HUES6 (cell line): ENCODE measurements around the gene ZDHHC14.

Experiments
- H3K27ac ChIP-seq: 2 replicates; pipeline ENCODE4 v1.7.0; 2013; ENCODE audit warnings: low read depth, mild to moderate bottlenecking, low read length, inconsistent platforms
- H3K27me3 ChIP-seq: 2 replicates; pipeline ENCODE4 v1.6.1; 2013; ENCODE audit warnings: low read length; ENCODE audit not compliant: control insufficient read depth, insufficient read depth
- H3K36me3 ChIP-seq: 2 replicates; pipeline ENCODE4 v1.6.1; 2013; ENCODE audit warnings: low read length; ENCODE audit not compliant: control insufficient read depth, insufficient read depth
- H3K4me1 ChIP-seq: 2 replicates; pipeline ENCODE4 v1.6.1; 2013; ENCODE audit warnings: low read length; ENCODE audit not compliant: control insufficient read depth, insufficient read depth
- H3K4me3 ChIP-seq: 2 replicates; pipeline ENCODE4 v1.5.1; 2013; ENCODE audit warnings: low read depth, low read length
- H3K9ac ChIP-seq: one replicate; pipeline ENCODE4 v1.6.1; 2013; ENCODE audit warnings: mild to moderate bottlenecking, low read length
- H3K9me3 ChIP-seq: 2 replicates; pipeline ENCODE4 v1.6.1; 2013; ENCODE audit warnings: low read depth, low read length; ENCODE audit not compliant: control insufficient read depth, insufficient read depth

Gene ZDHHC14

DNA sequence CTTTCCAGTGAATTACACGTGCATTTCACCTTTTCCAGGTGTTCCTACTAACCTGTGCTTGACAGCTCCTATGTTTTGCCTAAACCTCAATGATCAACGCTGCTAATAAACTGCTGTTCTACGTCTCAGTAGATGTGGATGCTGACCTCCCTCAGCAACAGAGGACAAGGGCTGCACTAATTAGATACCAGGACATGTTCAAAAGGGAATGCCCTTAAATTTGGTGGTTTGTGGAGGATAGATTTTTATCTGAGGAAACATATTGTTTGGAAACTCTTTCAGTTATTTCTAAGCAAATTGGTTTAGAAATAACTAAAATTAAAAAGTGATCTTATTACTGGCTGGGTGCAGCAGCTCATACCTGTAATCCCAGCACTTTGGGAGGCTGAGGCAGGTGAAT is 19.1 kb upstream of the ZDHHC14 start:
- Histone ChIP-seq H3K4me1 (no peaks in the 10 kb centered on the region), H3K9me3 (no peaks in the 10 kb centered on the region), H3K9ac (no peak overlapping the region), H3K36me3 (no peaks in the 10 kb centered on the region), H3K4me3 (no peak overlapping the region), H3K27me3 (no peaks in the 10 kb centered on the region), H3K27ac (no peak overlapping the region)

GRCh38 chr6:157364705-157365104 is 16.3 kb upstream of the ZDHHC14 start:
- H3K27me3 ChIP-seq = no peaks in the 10 kb centered on the region
- H3K36me3 ChIP-seq = no peaks in the 10 kb centered on the region
- H3K4me3 ChIP-seq = no peak overlapping the region
- H3K9ac ChIP-seq = no peak overlapping the region
- no peaks in the 10 kb centered on the region; the same call in 1 of the 2 replicates for H3K4me1 ChIP-seq
- no peaks in the 10 kb centered on the region for H3K9me3 ChIP-seq
- H3K27ac ChIP-seq = no peak overlapping the region

- Histone ChIP-seq H3K9me3 (no peaks in the 10 kb centered on the region), H3K27ac (no peak overlapping the region), H3K9ac (no peak overlapping the region), H3K27me3 (no peaks in the 10 kb centered on the region), H3K36me3 (no peaks in the 10 kb centered on the region), H3K4me1 (no peaks in the 10 kb centered on the region; the same call in 1 of the 2 replicates), H3K4me3 (no peak overlapping the region)
These were observed 14.3 kb upstream of the ZDHHC14 start for GRCh38 chr6:157366648-157367047.

DNA sequence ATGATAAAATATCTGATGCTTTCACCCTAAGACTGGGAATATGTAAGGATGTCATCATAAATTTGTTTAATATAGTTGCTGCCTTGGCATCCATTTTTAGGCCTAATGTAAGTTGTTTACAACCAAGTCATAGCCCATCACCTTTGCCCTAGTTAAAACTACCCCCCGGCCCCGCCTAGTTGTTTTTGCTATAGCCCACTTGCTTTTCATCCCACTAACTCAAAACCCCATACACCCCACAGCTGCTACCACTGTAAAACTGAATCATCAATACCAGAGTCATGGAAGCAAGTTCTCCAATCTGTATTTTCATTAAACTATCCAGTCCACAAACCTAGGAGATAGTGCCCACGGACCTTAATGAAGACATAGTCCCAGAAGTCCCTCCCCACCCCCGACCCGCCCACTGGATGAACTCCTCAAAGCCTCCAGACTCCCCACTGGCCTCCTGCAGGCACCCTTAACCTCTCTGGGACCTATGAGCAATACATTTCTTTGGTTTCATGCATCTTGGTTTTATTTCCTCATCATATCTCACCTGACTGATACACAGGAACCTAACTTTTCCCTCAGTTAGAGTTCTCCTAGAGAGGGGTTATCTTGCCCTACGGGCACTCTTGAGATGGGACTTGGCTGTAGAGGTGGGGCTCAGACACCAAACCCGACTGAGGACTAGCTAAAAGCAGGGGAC is 12.5 kb upstream of the ZDHHC14 start:
- Histone ChIP-seq H3K4me1 (no peaks in the 10 kb centered on the region; the same call in 1 of the 2 replicates), H3K36me3 (no peaks in the 10 kb centered on the region), H3K27me3 (no peaks in the 10 kb centered on the region), H3K9me3 (no peaks in the 10 kb centered on the region), H3K27ac (no peak overlapping the region), H3K4me3 (no peak overlapping the region), H3K9ac (no peak overlapping the region)

DNA sequence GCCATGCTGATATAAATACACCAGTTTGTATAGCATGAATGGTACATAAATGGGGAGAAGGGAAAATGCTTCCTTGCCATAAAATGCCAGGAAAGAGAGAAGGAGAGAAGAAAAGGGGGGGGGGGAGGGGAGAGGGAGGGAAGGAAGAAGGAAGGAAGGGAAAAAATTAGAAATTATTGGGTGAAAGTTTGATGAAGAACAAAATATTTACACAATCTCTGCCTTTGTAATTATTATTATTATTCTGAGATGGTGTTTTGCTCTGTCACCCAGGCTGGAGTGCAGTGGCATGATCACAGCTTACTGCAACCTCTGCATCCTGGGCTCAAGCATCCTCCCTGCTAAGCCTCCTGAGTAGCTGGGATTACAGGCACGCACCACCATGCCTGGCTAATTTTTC is 10.2 kb upstream of the ZDHHC14 start:
- H3K4me1 ChIP-seq = peaks cover 9% of the 10 kb centered on the region; the same call in 1 of the 2 replicates
- H3K27me3 ChIP-seq = no peaks in the 10 kb centered on the region
- no peak overlapping the region for H3K27ac ChIP-seq

GRCh38 chr6:157372501-157373280 is 8.3 kb upstream of the ZDHHC14 start:
- no peak overlapping the region for H3K27ac ChIP-seq
- H3K9ac ChIP-seq = no peak overlapping the region
- peaks cover 5% of the 10 kb centered on the region; the same call in 1 of the 2 replicates for H3K27me3 ChIP-seq
- no peaks in the 10 kb centered on the region for H3K9me3 ChIP-seq
- no peaks in the 10 kb centered on the region for H3K36me3 ChIP-seq
- H3K4me1 ChIP-seq = peaks cover 9% of the 10 kb centered on the region; the same call in 1 of the 2 replicates
- no peak overlapping the region for H3K4me3 ChIP-seq

More for the DNA sequence above, 10.2 kb upstream of the ZDHHC14 start:
- H3K36me3 ChIP-seq = no peaks in the 10 kb centered on the region
- H3K4me3 ChIP-seq = no peak overlapping the region
- H3K9ac ChIP-seq = no peak overlapping the region
- no peaks in the 10 kb centered on the region for H3K9me3 ChIP-seq

- no peak overlapping the region for H3K4me3 ChIP-seq
- no peaks in the 10 kb centered on the region for H3K9me3 ChIP-seq
- no peak overlapping the region for H3K27ac ChIP-seq
- H3K9ac ChIP-seq = no peak overlapping the region
- no peaks in the 10 kb centered on the region for H3K36me3 ChIP-seq
- peaks cover 9% of the 10 kb centered on the region; the same call in 1 of the 2 replicates for H3K4me1 ChIP-seq
- peaks cover 5% of the 10 kb centered on the region; the same call in 1 of the 2 replicates for H3K27me3 ChIP-seq
These were observed 6.0 kb upstream of the ZDHHC14 start for GRCh38 chr6:157374889-157375443.

DNA sequence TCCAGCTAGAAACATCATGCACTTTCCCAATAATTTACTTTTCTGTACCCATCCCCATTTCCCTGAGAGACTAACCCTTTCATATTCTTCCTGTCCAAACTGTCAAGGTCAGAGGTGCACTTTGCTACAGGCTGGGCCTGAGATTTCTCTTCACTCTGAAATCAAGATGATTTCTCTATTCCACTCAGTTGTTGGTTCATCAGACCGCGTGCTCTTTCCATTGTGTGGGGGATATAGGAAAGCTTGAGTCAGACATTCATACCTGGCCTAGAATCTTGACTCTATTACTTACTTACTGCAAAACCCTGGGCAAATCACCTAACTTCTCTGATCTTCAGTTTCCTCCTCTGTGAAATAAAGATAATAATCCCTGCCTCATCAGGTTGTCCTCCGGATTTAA is 4.7 kb upstream of the ZDHHC14 start:
- H3K27me3 ChIP-seq = peaks cover 5% of the 10 kb centered on the region; the same call in 1 of the 2 replicates

DNA sequence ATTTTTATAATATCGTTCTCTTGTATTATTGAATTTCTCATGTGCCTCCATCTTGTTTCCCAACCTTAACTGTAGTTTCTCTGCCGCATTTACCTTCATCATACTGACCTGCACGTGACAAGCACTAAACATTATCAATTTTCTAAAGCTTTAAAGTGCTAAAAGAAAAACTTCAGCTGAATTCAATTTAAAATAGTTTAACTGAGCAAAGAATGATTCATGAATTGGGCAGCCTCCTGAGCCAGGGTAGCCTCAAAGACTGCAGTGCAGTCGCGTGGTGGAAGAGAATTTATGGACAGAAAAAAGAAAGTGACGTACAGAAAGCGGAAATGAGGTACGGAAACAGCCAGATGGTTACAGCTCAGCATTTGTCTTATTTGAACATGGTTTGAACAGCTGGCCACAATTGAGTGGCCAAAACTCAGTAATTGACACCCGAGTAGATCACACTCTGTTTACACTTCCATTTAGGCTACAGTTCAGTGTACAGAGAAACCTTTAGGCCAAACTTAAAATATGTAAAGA is 4.2 kb upstream of the ZDHHC14 start:
- Histone ChIP-seq H3K36me3 (no peaks in the 10 kb centered on the region), H3K9me3 (no peaks in the 10 kb centered on the region), H3K27me3 (peaks cover 5% of the 10 kb centered on the region; the same call in 1 of the 2 replicates), H3K27ac (no peak overlapping the region), H3K4me3 (no peak overlapping the region), H3K4me1 (peaks cover 9% of the 10 kb centered on the region; the same call in 1 of the 2 replicates), H3K9ac (no peak overlapping the region)

More for the DNA sequence above, 4.7 kb upstream of the ZDHHC14 start:
- H3K4me1 ChIP-seq = peaks cover 9% of the 10 kb centered on the region; the same call in 1 of the 2 replicates
- no peaks in the 10 kb centered on the region for H3K36me3 ChIP-seq
- no peaks in the 10 kb centered on the region for H3K9me3 ChIP-seq
- no peak overlapping the region for H3K9ac ChIP-seq
- no peak overlapping the region for H3K4me3 ChIP-seq
- H3K27ac ChIP-seq = no peak overlapping the region

DNA sequence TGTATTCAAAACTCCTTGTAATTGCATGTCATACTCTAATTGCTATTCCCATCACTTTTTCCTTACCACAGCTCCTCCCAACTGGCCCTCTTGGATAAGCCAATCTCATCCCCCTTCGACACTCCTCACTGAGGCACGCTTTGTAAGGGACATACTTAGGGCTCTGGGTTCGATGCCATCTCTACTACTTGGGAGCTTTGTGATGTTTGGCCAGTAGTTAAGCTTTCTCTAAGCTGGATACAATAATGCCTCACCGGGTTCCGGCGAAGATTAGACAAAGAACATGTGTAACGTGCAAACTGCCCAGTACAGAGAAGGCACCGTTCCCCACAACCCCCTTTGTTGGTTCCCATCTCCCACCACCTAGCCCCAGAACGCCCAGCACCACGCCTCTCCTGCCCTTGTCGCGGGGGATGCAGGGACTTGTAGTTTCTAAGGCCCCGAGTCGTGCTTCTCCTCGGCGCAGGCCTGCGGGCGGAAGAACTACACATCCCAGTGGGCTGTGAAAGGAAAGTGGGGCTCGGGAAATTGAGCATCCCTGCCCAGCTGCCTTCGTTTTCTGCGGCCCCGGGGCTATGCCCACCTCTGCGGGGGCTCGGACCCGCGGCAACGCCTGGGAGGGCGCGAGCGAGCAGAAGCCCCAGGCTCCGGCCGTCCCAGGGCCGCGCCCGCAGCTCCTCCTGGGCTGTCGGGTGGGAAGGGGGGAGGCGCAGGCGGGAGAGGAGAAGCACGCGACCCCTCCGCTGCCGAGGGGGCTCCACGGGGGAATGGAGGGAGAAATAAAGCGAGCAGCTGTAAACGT is 1.1 kb upstream of the ZDHHC14 start:
- H3K4me1 ChIP-seq = peaks cover 19% of the 10 kb centered on the region
- H3K27me3 ChIP-seq = peaks cover 26% of the 10 kb centered on the region
- peak overlapping the region; percentile 90 for H3K4me3 ChIP-seq
- H3K9ac ChIP-seq = peak overlapping the region; percentile 69
- H3K9me3 ChIP-seq = no peaks in the 10 kb centered on the region
- no peak overlapping the region; the same call in 1 of the 2 replicates for H3K27ac ChIP-seq
- H3K36me3 ChIP-seq = no peaks in the 10 kb centered on the region
